MV-4-11 (cell line): ENCODE measurements around the gene KCNJ9.
A peak's percentile ranks its signal among the peaks of the same experiment; 100 is the strongest.
"Not testable (repeated sequence)": the region's sequence is repeated elsewhere in the genome, so short reads cannot be mapped to it uniquely, and the experiment has no call there.

Source experiments
- DNase-seq: peaks from one replicate; lab custom pipeline; 2025; lab: John Stamatoyannopoulos, UW

KCNJ9 gene

DNA sequence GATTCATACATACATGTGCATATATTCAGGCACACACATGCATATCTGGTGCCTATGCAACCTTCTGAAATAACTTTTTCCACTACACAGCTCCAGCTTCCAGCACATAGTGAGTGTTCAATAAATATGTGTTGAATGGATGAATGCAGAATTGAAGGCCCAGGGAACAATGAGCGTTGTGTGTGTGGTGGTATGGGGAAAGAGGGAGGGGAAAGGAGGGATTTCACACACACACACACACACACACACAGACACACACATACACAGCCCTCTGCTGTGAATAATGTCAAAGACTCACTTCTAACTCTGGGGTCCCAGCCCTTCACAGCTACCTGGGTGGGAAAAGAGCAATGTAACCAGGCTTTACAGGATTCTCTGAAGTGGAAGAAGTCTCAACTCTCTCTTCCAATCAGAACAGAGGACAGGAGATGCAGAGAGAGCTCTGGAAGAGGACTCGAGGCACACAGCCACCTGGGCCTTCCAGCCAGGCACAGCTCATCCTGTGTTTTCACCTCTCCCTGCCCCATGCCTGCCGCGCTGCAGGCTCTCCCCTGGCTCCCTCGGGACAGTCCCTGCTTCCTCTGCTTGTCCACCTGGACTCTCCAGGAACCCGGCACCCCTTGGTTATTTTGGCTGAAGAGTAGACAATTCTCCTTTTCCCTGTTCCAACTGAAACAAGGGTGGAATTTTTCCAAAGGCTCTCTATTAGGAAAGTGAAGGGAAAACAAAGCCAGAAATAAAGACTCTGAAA, 22.5 kb downstream of the KCNJ9 start:
- no peak for DNase-seq

- DNase-seq = peak; percentile 29
Measured at GRCh38 chr1:160104486-160104885, 23.1 kb downstream of the KCNJ9 start.

DNA sequence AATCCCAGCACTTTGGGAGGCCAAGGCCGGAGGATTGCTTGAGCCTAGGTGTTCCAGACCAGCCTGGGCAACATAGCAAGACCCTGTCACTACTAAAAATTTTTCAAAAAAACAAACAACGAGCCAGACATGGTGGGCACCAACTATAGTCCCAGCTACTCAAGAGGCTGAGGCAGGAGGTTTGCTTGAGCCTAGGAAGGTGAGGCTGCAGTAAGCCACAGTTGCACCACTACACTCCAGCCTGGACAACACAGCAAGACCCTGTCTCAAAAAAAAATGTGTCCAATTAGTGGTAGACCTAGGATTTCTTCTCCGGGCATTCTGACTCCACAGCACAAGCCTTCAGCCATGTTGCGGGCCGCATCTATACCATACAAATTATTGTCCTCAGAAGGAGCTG, 23.8 kb downstream of the KCNJ9 start:
- no peak for DNase-seq

- no peak for DNase-seq
Measured at GRCh38 chr1:160107512-160107911, 26.2 kb downstream of the KCNJ9 start.

- peak; percentile 79 for DNase-seq
Measured at GRCh38 chr1:160108888-160109662, 27.7 kb downstream of the KCNJ9 start.

- no peak for DNase-seq
Measured at GRCh38 chr1:160109686-160110085, 28.3 kb downstream of the KCNJ9 start.

DNA sequence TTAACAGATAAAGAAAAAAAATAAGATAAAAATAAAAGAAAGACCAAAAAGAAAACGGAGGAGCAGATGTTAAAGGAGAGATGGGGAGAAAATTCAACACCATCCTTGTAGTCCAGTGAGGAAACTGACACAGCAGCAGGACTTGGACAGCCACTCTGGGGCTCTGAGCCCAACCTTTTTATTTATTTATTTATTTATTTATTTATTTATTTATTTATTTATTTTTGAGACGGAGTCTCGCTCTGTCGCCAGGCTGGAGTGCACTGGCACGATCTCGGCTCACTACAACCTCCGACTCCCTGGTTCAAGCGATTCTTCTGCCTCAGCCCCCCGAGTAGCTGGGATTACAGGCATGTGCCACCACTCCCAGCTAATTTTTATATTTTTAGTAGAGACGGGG, 30.1 kb downstream of the KCNJ9 start:
- DNase-seq = not testable (repeated sequence)

DNA sequence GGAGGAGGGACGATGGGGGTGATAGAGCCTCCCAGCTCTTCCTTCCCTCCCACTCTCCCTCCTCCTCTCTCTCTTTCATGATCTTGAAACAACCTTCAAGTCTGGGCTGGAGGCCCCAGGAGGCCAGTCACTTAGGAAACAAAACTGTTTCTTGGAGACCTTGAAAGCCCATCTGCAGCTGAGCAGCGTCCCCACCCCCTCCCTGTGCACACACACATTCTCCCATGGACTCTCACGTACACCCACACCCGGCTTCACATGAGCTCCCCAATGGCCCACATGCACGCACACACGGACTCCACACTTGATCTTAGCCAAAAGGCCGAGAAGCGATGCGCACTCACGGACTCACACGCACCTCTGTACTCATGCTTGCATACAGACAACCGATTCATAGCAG, 31.0 kb downstream of the KCNJ9 start:
- no peak for DNase-seq

DNA sequence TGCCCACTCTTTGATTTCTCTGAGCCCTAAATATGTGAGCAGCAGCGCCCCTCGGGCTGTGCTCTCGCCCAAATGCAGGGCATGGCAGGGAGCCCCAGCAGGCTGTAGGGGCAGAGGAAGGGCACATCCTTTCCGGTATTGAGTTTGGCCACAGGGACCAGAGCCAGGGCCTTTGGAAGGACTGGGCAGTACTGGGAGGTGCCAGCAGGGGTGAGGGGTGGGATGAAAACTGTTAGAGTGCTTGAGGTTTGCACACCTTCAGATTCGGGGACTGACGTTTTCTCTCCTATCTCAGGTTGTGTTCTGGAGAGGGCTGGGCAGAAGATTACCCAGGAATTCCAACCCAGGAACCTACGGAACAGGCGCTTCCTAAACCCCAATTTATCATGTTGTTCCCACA, 32.1 kb downstream of the KCNJ9 start:
- DNase-seq = no peak

- DNase-seq = no peak
Measured at GRCh38 chr1:160114085-160114484, 32.7 kb downstream of the KCNJ9 start.

- no peak for DNase-seq
Measured at GRCh38 chr1:160115545-160116282, 34.4 kb downstream of the KCNJ9 start, which contains the start of gene ATP1A2. Gene ATP1A2, plus strand, starts transcription at chr1:160115759. Its CDS starts 103 bp downstream, at chr1:160115862.

DNA sequence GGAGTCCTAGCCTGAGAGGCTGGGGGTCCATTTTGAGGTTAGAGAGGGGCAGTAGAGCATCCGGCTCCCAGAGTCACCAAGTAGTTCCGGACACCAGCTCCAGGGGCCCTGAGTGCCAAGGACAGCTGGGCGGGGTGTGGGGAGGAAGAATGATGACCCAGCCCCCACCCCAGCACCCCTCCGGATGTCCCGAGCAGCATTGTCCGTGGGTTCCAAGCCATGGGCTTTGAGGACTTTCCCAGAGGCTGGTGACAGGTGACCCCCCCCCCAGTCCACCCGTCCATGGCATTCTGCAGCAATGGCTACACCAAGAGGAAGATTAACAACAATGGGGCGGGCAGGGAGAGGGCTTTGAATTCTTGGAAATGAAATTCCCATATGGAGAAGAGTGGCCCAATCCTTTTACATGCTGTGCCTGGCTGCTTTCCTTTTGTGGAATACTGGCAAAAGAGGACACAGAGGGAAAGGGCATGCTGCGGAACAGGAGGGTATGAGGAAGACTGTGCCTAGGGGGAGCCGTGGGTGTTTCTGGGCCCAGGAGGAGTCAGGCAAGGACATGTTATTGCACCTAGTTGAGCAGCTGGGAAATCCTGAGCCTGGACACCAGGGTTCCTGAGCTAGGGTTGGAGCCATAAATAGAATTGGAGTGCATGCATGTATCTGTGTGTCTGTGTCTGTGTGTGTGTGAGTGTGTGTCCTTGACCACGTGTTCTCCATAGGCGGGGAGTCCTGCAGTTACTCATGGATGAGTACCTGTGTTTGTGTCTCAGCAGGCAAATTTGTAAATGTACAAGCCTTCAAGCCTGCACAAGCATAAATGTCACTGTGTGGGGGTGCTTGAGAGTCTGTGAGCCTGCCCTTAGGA, 35.2 kb downstream of the KCNJ9 start:
- no peak for DNase-seq

DNA sequence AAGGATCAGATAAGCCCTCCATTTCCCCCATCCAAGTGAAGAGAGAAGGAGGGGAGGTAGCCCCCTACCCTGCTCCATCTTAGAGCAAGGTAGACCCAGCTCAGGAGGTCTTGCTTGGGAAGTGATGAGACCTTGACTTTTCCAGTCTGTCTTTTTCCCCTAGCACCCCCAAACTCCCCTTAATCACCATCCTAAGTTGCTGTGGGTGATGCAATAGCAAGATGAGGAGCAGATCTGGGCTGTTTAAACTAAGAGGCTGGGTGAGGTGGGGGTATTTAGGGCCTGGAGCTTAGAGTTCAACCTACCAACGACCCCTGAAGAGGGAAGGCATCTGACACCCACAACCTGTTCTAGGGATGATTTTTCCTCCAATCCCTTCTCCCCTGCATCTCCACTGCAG, 36.0 kb downstream of the KCNJ9 start:
- no peak for DNase-seq

DNA sequence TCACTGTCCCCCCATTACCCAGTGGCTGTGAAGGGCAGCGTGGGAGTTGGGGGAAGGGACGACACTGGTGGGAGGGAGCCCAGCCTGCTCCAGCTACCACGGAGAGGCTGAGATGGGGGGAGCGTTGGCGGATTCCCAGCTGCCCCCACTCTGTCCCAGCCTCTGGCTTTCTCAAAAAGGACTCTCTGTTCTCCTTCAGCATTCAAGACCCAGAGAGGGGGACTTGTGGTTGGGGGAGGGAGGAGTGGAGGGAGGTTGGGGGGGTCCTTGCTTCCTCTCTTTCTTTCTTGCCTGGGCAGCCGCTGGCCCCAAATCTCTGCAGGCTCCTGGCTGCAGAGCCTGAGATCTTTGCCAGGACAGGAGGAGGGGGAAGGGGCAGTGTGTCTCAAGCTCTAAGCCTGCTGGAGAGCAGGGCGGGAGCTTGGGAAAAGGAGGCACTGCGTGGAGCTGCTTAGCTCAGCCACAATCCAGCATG, 36.4 kb downstream of the KCNJ9 start:
- DNase-seq = no peak

GRCh38 chr1:160118928-160119327, 37.6 kb downstream of the KCNJ9 start:
- no peak for DNase-seq

DNA sequence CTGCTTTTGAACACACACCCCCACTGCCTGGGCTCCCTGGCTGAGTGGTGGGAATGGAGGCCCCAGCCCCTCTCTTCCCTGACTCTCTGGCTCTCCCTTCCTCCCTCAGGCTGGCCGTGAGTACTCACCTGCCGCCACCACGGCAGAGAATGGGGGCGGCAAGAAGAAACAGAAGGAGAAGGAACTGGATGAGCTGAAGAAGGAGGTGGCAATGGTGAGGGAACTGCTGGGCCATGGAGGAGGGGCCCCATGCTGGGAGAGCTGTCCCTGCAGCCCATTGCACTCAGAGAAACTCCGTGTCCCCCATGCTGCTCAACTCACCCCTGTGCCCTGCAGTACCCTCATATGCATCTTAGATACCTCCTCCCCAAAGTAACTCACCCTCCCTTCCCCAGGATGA, 39.5 kb downstream of the KCNJ9 start:
- no peak for DNase-seq

DNA sequence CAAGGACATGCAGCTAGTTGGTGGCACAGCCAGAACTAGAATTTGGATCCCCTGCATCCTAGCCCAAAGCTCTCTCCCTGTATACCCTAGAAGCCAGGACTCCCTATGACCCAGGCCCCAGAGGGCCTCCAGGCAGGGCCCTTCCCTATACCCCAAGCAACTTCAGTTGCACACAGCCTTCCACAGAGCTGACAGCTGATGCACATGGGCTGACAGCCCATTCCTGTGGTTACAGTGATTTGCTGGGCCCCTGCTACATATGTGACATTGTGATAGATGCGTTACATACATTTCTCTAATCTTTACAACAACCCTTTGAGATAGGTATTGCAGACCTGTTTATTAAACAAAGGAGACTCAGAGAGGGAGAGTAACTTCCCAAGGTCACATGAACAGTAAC, 40.0 kb downstream of the KCNJ9 start:
- DNase-seq = no peak

- DNase-seq = no peak
Measured at GRCh38 chr1:160122978-160123495, 41.7 kb downstream of the KCNJ9 start.

DNA sequence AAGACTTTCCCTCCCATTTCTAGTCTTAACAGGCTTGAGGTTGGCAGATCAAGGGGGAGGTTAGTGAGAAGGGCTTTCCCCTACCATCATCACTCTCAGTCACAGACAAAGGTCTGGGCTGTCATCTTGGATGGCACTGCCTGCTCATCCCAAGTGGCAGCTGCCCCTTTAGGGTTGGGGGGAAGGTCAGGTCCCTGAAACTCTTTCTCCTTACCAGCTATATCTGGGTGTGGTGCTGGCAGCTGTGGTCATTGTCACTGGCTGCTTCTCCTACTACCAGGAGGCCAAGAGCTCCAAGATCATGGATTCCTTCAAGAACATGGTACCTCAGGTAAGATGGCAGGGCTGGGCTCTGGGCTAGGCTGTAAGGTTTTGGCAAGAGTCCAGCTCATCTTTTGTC, 42.4 kb downstream of the KCNJ9 start:
- DNase-seq = no peak

GRCh38 chr1:160124705-160125478, 43.6 kb downstream of the KCNJ9 start:
- peak; percentile 38 for DNase-seq

DNA sequence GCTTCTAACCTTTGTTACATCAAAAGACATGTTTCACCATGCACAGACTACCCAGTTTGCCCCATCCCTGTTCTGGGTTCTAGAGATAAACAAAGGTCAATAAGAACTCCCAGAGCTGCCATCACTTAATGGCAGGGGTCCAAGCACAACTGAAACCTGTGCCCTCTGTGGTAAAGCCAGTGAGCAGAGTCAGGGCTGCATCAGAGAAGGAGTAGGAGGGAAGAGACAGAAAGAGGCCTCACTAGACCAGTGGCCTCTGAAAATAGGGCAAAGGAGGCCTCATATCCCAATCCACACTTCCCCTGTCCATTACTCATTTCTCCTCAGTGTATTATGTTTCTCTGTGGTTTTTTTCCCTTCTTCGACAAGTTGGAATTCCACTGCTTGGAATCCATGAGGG, 44.4 kb downstream of the KCNJ9 start:
- DNase-seq = no peak
